ENCODE data around the gene TAS2R8. TPM values are rescaled to one million over a fixed set of nuclear protein-coding genes. Genes with fewer than 3 reads are reported as not detected.

TAS2R8 gene
- total RNA-seq, 1 experiment from 2014 or later, result not detected

GRCh38 chr12:10855807-10856206 is 48.7 kb upstream of the TAS2R8 start:
- intact Hi-C loops (cut with micrococcal nuclease), result no loop called here
- TF ChIP-seq YY1 (IDR thresholded peaks at IDR 0.05; ENCODE audit: extremely low read depth, insufficient replicate concordance, low read depth, low read length) (no peak), ZBTB33 (IDR thresholded peaks at IDR 0.05; ENCODE audit: extremely low read depth, insufficient replicate concordance, low read length) (no peak), CEBPB (IDR thresholded peaks at IDR 0.05; ENCODE audit: low read depth) (no peak)
- no TSS peak for BruUV-seq (replicated peaks)
- Histone ChIP-seq H3K79me2 (ENCODE audit: insufficient read depth, low read length) (peaks cover 4% of the 10 kb centered on the region; the same call in 1 of the 2 replicates), H3K9ac (ENCODE audit: low read length) (no peak overlapping the region), H3K4me1 (ENCODE audit: control insufficient read depth in 1 of 2, insufficient read depth in 2 of 2, low read length in 2 of 2) (peaks cover 0 to 9% of the 10 kb centered on the region in 2 experiments; a peak in 1 of 4 replicates), H3K27me3 (ENCODE audit: insufficient read depth, low read length) (no peaks in the 10 kb centered on the region), H3K9me2 (ENCODE audit: insufficient read depth) (no peaks in the 10 kb centered on the region; the same call in 1 of the 2 replicates), H3K9me3 (ENCODE audit: control insufficient read depth in 1 of 2, insufficient read depth in 1 of 2, low read depth in 1 of 2, low read length in 2 of 2) (peaks cover 0 to 5% of the 10 kb centered on the region in 2 experiments; a peak in 1 of 4 replicates), H3K27ac (ENCODE audit: low read depth, low read length) (no peak overlapping the region), H3K4me3 (replicated peaks in 1 of 2; ENCODE audit: low read depth in 1 of 2, low read length in 2 of 2) (no peak overlapping the region), H3K36me3 (ENCODE audit: control insufficient read depth in 1 of 2, insufficient read depth in 2 of 2, low read length in 2 of 2) (0 out of 4 replicates have a peak, but pooled peaks cover 0 to 3% of the 10 kb centered on the region in 2 experiments), H3K4me2 (ENCODE audit: low read length) (no peak overlapping the region), H4K20me1 (ENCODE audit: insufficient read depth) (no peaks in the 10 kb centered on the region), H2AFZ (ENCODE audit: low read depth, low read length, poor library complexity, severe bottlenecking) (no peak overlapping the region)
- DNase-seq (ENCODE audit: low read depth, low spot score) (no peak), ATAC-seq (no peak)
- ChIA-PET CTCF (no interaction called here), POLR2A (no interaction called here), RAD21 (ENCODE audit: low non-redundant PET in 1 of 2, low total read pairs in 2 of 2, uncharacterized antibody in 2 of 2, unreplicated experiment in 2 of 2) (no interaction called here)

- Histone ChIP-seq H3K4me1 (ENCODE audit: control insufficient read depth in 1 of 2, insufficient read depth in 2 of 2, low read length in 2 of 2) (peaks cover 0 to 9% of the 10 kb centered on the region in 2 experiments; a peak in 1 of 4 replicates), H3K27ac (ENCODE audit: low read depth, low read length) (no peak overlapping the region), H3K36me3 (ENCODE audit: control insufficient read depth in 1 of 2, insufficient read depth in 2 of 2, low read length in 2 of 2) (0 out of 4 replicates have a peak, but pooled peaks cover 0 to 3% of the 10 kb centered on the region in 2 experiments), H3K9me2 (ENCODE audit: insufficient read depth) (no peaks in the 10 kb centered on the region; the same call in 1 of the 2 replicates), H3K9me3 (ENCODE audit: control insufficient read depth in 1 of 2, insufficient read depth in 1 of 2, low read depth in 1 of 2, low read length in 2 of 2) (peaks cover 0 to 5% of the 10 kb centered on the region in 2 experiments; a peak in 1 of 4 replicates), H3K9ac (ENCODE audit: low read length) (no peak overlapping the region), H3K4me3 (replicated peaks in 1 of 2; ENCODE audit: low read depth in 1 of 2, low read length in 2 of 2) (no peak overlapping the region), H3K27me3 (ENCODE audit: insufficient read depth, low read length) (no peaks in the 10 kb centered on the region), H2AFZ (ENCODE audit: low read depth, low read length, poor library complexity, severe bottlenecking) (no peak overlapping the region), H4K20me1 (ENCODE audit: insufficient read depth) (no peaks in the 10 kb centered on the region), H3K4me2 (ENCODE audit: low read length) (no peak overlapping the region), H3K79me2 (ENCODE audit: insufficient read depth, low read length) (no peaks in the 10 kb centered on the region)
- ChIA-PET CTCF (no interaction called here), POLR2A (no interaction called here), RAD21 (ENCODE audit: low non-redundant PET in 1 of 2, low total read pairs in 2 of 2, uncharacterized antibody in 2 of 2, unreplicated experiment in 2 of 2) (no interaction called here)
- ATAC-seq (no peak), DNase-seq (ENCODE audit: low read depth, low spot score) (no peak)
- intact Hi-C loops (cut with micrococcal nuclease), result no loop called here
- BruUV-seq (replicated peaks), result no TSS peak
- no peak for TF ChIP-seq POLR2A (IDR thresholded peaks at IDR 0.05; ENCODE audit: borderline replicate concordance, extremely low read depth, insufficient read depth, insufficient read length)
- no peak for TF ChIP-seq ZNF274 (IDR thresholded peaks at IDR 0.05; ENCODE audit: low read depth, low read length)
- no peak for TF ChIP-seq EZH2phosphoT487 (IDR thresholded peaks at IDR 0.05; ENCODE audit: borderline replicate concordance)
- no peak for TF ChIP-seq CEBPB (IDR thresholded peaks at IDR 0.05; ENCODE audit: low read depth)
- TF ChIP-seq CTCF (IDR thresholded peaks at IDR 0.05 in 2 of 3, conservative IDR thresholded peaks at IDR 0.05 in 1 of 3; ENCODE audit: borderline replicate concordance in 1 of 3, insufficient read depth in 1 of 3, low read depth in 2 of 3, low read length in 2 of 3), result no peak
- TF ChIP-seq ELF1 (IDR thresholded peaks at IDR 0.05; ENCODE audit: borderline replicate concordance, low read depth), result no peak
- TF ChIP-seq ATF3 (IDR thresholded peaks at IDR 0.05), result no peak
- TF ChIP-seq EGR1 (IDR thresholded peaks at IDR 0.05; ENCODE audit: low read depth), result no peak
- TF ChIP-seq ZBTB33 (IDR thresholded peaks at IDR 0.05; ENCODE audit: extremely low read depth, insufficient replicate concordance, low read length), result no peak
- TF ChIP-seq RAD21 (IDR thresholded peaks at IDR 0.05; ENCODE audit: low read depth), result no peak
- no peak for TF ChIP-seq SRF (IDR thresholded peaks at IDR 0.05; ENCODE audit: low read depth)
- no peak for TF ChIP-seq FOSL1 (IDR thresholded peaks at IDR 0.05; ENCODE audit: low read depth)
- TF ChIP-seq EZH2 (IDR thresholded peaks at IDR 0.05), result no peak
Measured at GRCh38 chr12:10853776-10854175, 46.7 kb upstream of the TAS2R8 start.
